ENCODE results near the gene HMHB1.
"Not testable (repeated sequence)": the region's sequence is repeated elsewhere in the genome, so short reads cannot be mapped to it uniquely, and the experiment has no call there.

The HMHB1 gene

DNA sequence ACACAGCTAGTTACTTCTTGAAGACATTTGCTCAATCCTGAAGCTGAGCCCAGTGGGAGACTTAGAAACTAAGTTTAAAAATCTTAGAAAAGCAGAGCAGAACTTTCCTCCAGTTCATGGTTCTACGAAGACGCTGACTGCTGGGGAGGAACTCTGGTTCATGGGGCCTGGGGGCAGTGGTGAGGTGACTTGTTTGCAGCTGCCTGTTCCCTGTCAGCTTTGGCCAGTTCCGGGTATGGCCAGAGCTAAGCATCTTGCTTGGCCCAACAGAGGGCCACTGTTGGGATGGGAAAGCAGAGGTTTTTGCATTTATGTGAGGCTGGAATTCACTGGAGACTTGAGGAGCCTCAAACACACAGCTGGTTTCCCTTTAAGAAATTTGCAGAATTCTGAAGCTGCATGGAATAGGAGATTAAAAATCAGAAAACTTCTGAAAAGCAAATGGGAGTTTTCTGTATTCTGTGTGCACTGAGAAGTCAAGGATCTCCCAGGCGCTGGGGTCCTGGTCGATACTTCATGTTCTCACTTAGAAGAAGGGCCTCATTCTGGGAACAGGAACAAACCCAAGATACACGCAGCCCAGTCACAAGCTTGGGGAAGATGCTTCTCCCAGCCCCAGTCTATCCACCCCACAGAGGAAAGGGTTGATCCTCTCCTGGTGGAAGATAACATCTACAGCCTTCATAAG, 10.6 kb upstream of the HMHB1 start:
- no peak for DNase-seq (ENCODE audit: low read depth)

DNA sequence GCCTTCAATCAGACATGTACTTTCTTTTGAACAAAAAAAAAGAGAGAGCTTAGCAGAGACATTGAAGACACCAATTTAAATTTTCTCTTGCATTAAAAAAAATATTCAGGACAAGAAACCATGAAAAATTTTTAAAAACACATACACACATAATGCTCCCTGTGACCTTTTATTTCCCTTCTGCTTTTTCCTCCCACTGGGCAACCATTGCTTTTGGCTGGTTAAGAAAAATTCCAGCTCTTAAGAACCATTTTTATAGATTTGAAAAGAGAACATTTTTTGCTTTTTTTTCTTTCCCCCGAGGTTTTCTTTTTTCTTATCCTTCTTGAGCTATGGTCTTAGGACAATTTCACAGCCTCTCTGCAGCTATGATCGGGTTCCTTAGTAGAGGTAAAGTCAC, 6.1 kb upstream of the HMHB1 start:
- DNase-seq (ENCODE audit: low read depth), result no peak

DNA sequence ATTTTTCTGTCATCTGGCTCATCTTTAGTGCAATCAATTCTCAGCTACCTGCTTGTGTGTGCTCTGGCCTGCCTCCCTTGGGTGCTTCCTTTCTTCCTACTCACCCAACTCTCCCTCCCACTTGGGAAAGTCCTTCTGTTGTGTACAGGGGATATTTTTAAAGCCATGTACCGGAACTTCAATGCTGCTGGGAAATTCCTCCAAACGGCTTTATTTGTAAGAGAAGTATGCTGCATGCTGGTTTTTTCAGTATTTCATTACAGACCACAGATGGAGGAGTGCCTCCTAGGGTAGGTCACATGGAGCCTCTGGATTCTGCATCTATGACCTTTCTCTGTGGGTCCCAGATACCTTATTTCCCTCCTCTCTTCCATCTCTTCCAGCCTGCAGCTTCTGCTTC, 5.4 kb upstream of the HMHB1 start:
- no peak for DNase-seq (ENCODE audit: low read depth)

GRCh38 chr5:143807401-143807800, 4.6 kb upstream of the HMHB1 start:
- no peak for DNase-seq (ENCODE audit: low read depth)

DNA sequence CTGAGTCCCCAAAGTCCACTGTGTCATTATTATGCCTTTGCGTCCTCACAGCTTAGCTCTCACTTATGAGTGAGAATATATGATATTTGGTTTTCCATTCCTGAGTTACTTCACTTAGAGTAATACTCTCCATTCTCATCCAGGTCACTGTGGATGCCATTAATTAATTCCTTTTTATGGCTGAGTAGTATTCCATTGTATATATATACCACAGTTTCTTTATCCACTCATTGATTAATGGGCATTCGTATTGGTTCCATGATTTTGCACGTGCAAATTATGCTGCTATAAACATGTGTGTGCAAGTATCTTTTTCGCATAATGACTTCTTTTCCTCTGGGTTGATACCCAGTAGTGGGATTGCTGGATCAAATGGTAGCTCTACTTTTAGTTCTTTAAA, 4.4 kb downstream of the HMHB1 start:
- DNase-seq (ENCODE audit: low read depth), result not testable (repeated sequence)

GRCh38 chr5:143819716-143820115, 7.8 kb downstream of the HMHB1 start:
- DNase-seq (ENCODE audit: low read depth), result no peak

DNA sequence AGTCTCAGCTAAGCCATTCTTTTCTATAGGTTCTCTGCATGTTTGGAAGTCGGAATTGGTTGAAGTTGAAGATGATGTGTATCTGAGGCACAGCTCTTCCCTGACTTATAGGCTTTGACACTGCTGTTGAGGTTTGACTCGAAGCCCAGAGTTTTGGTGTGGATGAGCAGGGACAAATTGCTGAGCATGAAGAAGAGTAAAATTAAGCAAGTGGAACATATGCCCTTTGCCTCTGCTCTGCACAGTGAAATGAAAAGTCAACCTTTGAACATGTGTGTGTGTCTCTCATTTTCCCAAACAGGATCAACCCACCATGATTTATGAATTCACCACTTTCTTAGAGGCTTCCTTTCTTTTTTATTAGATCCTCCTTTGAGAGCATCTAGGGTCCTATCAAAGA, 8.5 kb downstream of the HMHB1 start:
- DNase-seq (ENCODE audit: low read depth), result no peak

- peak; percentile 74 for DNase-seq (ENCODE audit: low read depth)
Observed at GRCh38 chr5:143824851-143825720, 13.1 kb downstream of the HMHB1 start.

- DNase-seq (ENCODE audit: low read depth), result peak; percentile 12
Observed at GRCh38 chr5:143826951-143827444, 15.0 kb downstream of the HMHB1 start.

DNA sequence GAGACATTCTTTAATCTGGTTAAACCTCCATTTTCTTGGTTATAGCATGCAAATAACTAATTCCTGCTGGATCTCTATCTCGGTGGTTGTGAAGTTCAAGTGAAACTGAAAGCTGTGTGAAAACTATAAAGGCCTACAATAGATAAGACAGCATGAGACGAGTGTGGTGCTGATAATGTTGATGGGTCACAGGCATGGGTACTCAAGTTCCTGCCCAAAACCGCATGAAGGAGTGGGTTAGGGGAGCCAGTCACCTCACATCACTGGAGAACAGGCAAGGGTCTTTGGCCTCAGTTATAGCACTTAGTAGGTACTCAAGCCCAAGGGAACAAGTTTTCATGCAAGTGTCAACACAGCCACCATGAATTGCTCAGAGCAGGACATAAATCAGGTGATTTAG, 16.7 kb downstream of the HMHB1 start:
- no peak for DNase-seq (ENCODE audit: low read depth)

GRCh38 chr5:143833177-143833576, 21.2 kb downstream of the HMHB1 start:
- no peak for DNase-seq (ENCODE audit: low read depth)

DNA sequence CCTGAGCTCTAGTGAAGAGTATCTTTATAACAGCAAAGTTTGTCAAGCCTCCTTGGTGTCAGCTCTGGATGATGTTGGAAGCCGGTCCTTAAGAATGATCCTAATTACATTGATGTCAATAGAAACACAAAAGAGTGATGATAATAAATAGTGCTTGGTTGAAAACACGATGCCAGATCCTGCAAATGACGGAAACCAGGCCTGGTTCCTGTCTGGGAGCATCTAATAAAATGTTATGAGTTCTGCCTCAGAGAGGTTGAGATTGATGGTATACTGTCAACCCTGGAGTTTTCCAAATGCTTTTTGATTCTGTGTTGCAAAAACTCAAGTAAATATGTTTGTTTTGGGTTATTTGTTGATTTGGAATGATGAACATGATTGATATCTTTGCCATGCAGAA, 23.3 kb downstream of the HMHB1 start:
- DNase-seq (ENCODE audit: low read depth), result no peak

GRCh38 chr5:143836161-143836725, 24.3 kb downstream of the HMHB1 start:
- peak; percentile 78 for DNase-seq (ENCODE audit: low read depth)

DNA sequence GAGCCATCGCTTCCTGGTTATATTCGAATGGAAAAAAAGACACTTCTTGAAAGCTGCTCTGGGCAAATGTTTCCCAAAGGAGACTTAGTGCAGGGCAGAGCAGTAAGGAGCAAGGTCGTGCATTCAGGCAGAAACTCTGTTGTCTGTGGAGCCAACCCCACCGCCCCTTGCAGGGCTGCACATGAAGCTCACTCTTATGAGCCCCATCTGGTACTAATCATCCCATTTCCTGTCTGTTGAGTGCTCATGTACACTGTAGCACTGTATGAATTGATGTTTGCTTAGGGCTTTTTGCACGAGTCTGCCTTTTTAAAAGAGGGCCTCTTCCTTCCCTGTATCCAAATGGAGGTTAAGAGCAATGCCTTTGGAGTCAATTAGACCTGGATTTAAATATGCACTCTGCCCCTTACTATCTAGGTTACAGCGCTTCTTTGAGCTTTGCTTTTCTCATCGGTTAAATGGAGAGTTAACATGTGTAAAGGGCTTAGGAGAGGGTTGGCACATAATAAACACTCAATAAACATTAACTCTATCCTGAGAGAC, 25.4 kb downstream of the HMHB1 start:
- peak; percentile 90 for DNase-seq (ENCODE audit: low read depth)

- no peak for DNase-seq (ENCODE audit: low read depth)
Observed at GRCh38 chr5:143841446-143841845, 29.5 kb downstream of the HMHB1 start.

DNA sequence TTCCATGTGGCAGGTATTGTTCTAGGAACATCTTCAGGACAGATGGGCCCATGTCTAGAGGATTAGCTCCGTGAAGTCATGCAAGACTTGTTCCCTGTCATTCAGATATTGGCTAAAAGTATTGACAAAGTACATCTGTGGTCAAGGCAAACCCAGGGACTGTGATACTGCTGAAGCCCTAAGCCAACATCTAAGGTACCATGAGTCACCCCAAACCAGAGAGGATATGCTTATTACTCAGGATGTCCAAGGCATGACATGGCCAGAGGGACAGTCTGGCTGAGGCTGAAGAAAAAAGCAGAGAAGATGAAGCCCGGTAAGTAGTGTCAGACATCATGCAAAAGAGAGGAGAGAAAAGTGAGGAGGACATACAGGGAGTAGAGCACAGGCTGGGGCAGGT, 31.0 kb downstream of the HMHB1 start:
- DNase-seq (ENCODE audit: low read depth), result peak; percentile 47

DNA sequence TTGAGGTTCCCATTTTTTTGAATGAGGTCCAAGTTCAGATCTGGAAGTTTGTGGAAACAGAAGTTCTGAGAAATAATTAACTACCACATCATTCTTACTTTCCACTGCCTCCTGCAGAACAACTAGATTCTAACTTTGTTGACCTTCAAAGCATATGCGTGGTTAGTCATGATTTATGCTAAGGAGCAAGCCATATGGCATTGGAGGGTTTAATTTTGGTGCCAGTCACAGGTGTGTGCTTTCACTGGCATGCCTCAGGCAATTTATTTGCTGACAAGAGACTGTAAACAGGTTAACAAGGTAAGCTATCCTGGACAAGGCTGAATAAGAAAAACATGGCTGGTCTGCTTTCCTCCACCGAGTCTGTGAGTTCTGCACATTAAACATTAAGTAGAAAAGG, 31.5 kb downstream of the HMHB1 start:
- no peak for DNase-seq (ENCODE audit: low read depth)

GRCh38 chr5:143850050-143850683, 38.2 kb downstream of the HMHB1 start:
- no peak for DNase-seq (ENCODE audit: low read depth)

GRCh38 chr5:143851383-143851782, 39.4 kb downstream of the HMHB1 start:
- DNase-seq (ENCODE audit: low read depth), result no peak

- no peak for DNase-seq (ENCODE audit: low read depth)
Observed at GRCh38 chr5:143860211-143860610, 48.2 kb downstream of the HMHB1 start.

DNA sequence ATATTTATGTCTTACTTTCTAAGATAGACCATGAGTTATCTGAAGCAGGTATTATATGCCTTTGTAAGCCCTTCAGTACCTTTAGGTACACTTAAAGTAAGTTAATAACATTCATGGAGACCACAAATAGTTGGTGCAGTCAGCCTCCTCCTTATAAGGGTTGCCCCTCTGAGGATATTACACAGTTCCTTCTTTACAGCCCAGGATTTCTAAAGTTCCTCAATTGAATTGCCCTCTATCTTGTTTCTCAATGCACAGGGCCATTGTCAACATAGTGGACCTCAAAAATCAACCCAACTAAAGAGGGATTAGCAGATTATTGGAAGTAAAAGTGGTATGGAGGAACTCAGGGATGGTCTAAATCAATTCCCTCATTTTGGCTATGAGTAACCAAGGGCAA, 50.3 kb downstream of the HMHB1 start:
- no peak for DNase-seq (ENCODE audit: low read depth)

DNA sequence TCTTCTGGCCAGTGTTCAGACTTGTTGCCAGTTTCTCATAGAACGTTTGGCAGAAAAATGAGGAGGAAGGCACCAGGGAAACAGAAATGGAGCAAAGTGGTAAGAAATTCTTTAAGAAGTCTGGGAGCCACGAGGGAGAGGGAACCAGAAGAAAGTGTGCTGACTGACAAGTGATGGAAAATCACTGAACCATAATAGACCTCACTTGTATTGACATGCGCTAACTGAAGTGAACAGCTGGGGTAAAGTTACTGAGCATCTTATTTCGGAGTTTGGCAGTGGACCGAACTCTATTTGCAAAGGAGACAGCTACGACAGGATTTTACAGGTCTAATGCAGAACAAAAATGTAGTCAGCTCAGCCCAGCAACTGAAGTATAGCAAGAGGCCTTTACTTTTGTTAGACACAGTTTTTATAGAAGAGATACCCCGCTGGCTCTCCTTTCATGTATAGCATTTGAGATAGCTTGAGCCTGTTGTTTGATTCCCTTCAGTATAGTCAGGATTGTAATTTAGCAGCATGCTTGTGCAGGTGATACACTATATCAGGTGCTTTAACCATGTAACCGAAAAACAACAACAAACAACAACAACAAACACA, 53.6 kb downstream of the HMHB1 start:
- no peak for DNase-seq (ENCODE audit: low read depth)

Measured in EH (cell line).